NK-92 (cell line): ENCODE measurements around the gene USP24.

ENCODE experiments used
- DNase-seq: peaks from one replicate; lab custom pipeline; 2025; ENCODE audit not compliant: unreplicated experiment; lab: John Stamatoyannopoulos, UW

Gene USP24

GRCh38 chr1:55055084-55055882 lies 159.9 kb downstream of the USP24 start:
- no peak for DNase-seq

DNA sequence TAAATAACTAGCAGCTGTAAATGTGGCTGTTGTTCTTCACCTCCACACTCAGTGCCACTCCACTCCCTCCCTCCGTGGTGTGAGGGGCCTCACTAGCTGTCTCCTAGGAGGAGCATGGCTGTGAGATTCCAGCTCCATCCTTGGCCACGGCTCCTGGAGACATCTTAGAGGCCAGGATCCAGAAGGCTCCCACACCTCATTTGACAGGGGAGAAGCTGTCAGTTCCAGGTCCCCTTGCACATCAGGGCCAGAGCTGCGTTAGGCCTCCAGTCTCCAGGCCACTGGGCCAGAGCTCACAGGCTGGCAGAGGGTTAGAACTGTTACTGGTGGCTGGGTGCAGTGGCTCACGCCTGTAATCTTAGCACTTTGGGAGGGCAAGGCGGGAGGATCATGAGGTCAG lies 160.8 kb downstream of the USP24 start:
- no peak for DNase-seq

- DNase-seq: no peak
Measured at GRCh38 chr1:55053265-55053954, 161.8 kb downstream of the USP24 start.

DNA sequence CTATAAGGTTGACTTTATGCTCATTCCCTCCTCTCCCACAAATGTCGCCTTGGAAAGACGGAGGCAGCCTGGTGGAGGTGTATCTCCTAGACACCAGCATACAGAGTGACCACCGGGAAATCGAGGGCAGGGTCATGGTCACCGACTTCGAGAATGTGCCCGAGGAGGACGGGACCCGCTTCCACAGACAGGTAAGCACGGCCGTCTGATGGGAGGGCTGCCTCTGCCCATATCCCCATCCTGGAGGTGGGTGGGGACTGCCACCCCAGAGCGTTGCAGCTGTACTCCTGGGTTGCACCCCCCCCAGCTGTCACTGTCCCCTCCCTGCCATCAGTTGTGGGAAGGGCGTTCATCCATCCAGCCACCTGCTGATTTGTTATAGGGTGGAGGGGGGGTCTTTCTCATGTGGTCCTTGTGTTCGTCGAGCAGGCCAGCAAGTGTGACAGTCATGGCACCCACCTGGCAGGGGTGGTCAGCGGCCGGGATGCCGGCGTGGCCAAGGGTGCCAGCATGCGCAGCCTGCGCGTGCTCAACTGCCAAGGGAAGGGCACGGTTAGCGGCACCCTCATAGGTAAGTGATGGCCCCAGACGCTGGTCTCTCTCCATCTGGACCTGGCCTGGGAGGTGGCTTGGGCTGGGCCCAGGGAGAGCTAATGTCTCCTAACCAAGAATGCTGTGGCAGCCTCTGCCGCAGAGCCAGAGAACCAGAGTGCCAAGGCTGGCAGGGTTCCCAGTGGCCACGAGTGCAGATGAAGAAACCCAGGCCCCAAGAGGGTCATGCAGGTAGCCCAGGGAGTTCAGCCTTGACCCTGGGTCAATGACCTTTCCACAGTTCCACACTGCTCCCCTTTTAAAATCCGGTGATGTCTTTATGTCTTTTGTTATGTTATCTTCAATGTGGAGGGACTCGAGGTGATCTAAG lies 162.7 kb downstream of the USP24 start:
- no peak for DNase-seq

DNA sequence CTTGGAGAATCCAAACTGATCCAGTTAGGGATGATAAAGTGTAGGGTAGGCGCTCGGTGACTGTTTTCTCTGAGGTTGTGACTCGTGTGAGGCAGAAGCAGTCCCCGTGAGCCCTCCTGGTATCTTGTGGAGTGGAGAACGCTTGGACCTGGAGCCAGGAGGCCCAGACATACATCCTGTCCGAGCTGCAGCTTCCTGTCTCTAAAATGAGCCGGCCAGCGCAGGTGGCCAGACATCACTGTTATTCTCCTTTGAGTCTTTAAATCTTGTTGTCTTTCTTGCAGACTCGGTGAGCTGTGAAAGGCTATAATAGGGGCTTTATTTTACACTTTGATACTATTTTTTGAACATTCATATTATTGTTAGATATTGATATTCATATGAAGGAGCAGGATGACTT lies 163.5 kb downstream of the USP24 start:
- no peak for DNase-seq

- DNase-seq: no peak
Measured at GRCh38 chr1:55051169-55051568, 164.0 kb downstream of the USP24 start.

DNA sequence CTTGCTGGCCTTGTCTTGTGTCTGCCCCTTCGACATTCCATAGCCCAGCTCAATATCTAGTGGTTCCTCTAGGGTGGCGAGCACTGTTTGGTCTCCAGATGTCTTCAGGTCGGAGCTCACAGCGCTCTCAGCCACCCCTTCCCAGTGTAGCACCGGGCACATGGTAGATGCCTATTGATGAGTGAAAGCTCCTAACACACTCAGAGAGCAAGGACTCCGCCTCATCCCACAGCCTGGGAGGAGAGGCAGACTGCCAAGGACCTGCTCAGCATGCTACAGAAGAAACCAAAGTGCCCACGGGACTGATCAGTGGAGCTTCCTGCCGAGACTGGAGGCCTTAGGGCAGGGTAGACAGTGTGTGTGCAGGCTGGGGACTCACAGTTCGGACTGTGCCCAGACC lies 164.9 kb downstream of the USP24 start:
- no peak for DNase-seq

DNA sequence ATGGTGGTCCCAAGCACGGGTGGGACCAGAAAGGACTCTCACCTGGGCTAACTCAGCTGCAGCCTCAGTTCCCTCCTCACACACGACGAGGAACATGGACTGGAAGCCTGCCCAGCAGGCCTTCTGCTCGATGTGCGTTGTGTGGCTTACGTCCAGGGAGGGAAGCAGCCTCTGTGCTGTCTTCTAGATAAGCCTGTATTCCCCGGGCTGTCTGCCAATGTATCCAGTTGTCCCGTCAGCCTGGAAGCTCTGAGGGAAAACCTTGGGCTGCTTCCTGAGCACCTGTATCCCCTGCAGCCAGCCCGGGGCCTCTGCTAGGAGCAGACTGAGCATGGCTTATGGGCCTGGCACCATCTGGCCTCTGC lies 165.3 kb downstream of the USP24 start:
- no peak for DNase-seq

GRCh38 chr1:55049271-55049913 lies 165.8 kb downstream of the USP24 start:
- no peak for DNase-seq

DNA sequence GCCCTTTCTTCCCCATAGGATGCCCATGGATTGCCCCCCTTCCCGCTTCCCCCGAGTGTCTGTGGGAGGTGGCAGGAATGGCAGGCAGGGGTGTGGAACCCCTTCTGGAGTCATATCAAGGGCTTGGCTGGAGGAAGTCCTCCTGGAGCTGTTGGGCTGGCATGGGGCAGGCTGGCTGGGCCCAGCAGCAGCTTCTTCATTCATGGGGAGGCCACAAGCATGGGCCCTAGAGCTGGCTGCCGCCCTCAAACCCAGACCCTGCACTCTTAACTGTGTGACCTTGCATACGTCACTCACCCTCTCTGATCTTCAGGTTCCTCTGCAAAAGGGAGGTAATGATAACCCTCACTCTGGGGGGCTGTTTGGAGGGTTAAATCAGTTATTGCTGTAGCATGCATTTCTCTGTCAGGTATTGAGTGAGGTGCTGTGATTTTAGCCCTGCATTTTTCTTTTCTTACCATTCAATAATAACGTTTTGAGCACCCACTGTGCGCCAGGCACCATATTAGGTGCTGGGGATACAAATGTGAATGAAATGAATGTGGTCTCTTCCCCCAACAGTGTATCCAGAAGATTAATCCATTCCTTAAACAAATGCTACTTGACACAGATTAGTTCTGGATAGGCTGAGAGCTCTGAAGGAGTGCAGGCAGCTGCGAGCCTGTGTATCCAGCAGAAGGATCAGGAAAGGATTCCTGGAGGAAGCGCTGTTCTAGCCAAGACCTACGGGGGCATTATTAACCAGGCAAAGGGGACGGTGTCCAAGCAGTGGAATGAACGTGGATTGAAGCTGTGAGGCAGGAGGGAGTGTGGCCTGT lies 166.5 kb downstream of the USP24 start:
- no peak for DNase-seq

GRCh38 chr1:55047611-55048010 lies 167.6 kb downstream of the USP24 start:
- no peak for DNase-seq

DNA sequence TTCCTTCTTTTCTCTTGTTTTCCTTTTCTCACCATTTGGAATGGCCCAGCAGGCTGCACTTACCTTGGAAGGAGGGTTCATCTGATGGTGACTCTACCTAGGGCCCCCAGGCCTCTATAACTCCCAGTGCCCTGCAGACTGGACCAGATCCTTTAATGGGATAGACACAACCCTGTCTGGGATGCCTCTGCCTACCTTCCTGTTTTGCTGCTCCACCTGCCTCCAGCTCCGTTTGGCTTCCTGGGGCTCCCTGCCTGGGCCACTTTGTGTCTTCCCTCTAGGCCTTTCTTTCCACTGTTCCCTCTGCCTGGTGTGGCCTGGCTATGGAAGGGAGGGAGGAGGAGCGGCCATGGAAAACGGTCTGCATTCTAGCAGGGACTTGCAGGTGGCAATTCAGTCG lies 168.3 kb downstream of the USP24 start:
- DNase-seq: no peak

- no peak for DNase-seq
Measured at GRCh38 chr1:55045430-55045829, 169.7 kb downstream of the USP24 start.

- no peak for DNase-seq
Measured at GRCh38 chr1:55044617-55045397, 170.4 kb downstream of the USP24 start.

DNA sequence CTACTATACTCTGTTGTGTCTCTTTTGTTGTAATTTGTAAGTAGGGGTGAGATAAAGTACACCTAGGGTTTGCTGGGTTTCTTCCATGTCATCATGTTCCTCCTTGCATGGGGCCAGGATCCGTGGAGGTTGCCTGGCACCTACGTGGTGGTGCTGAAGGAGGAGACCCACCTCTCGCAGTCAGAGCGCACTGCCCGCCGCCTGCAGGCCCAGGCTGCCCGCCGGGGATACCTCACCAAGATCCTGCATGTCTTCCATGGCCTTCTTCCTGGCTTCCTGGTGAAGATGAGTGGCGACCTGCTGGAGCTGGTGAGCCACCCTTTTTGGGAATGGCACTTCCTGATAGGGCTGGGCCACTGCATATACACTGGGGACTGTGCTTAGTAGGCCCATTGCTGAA lies 171.4 kb downstream of the USP24 start:
- no peak for DNase-seq

DNA sequence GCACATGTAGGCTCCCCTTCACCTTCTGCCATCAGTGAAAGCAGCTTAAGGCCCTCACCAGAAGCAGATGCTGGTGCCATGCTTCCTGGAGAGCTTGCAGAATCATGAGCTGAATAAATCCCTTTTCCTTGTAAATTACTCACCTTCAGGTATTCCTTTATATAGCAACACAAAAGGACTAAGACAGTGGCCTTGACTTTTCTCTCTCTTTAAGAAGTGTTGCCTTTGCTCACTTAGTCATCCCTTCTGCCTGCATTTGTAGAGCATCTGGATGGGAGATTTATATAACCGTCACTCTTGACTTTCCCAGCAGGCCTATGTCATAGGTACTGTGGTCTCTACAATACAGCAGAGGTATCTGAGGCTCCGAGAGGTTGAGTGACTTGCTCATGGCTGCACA lies 172.2 kb downstream of the USP24 start:
- DNase-seq: no peak

- no peak for DNase-seq
Measured at GRCh38 chr1:55041613-55042012, 173.6 kb downstream of the USP24 start.

DNA sequence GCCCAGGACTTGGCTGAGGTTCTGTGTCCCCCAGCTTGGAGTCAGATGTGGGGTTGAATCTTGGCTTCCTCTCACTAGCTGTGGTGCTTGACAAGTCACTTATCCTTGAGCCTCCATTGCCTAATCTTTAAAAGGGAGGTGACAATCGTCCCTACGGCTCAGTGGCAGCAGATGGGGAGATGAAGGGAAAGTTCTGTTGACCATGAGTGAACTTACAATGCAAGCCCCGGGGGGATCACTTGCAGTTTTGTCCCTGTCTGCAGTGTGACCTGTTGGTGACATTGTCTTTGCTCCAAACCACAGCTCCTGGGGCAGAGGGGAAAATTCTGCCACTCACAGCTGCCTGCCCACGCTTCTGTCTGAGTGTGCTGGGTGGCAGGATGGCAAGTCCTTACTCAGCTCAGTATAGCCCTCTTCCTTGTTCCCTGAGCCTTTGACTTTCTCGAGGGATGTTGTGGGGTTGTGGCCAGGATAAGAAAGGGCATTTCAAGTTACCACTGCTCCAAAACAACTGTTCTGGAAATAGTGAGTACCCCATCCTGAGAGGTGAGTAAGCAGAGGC lies 174.2 kb downstream of the USP24 start:
- no peak for DNase-seq
